Endothelial cell of umbilical vein (primary cell): ENCODE measurements around the gene PI3. TPM values are rescaled to one million over a fixed set of nuclear protein-coding genes. Genes with fewer than 3 reads are reported as not detected.

Experiments used
- BruUV-seq: library from RNA; stranded (reverse); fragments of 400-500 nt; replicated peaks from 2 replicates; lab custom pipeline; 2021; lab: Mats Ljungman, UMichigan
- CTCF ChIA-PET: fragments of 300-600, 350-600 bp; sonication (Branson Sonifier 250); formaldehyde crosslinking; loops from one replicate; lab custom pipeline; 2021; ENCODE audit warnings: antibody characterized with exemption, inconsistent platforms; lab: Charles Lee
- POLR2A ChIA-PET: fragments of 300-600, 350-600 bp; sonication (Branson Sonifier 250); formaldehyde crosslinking; loops from one replicate; lab custom pipeline; 2021; ENCODE audit warnings: antibody characterized with exemption, inconsistent platforms; lab: Charles Lee
- DNase-seq: peaks from one replicate; pipeline ENCODE4 v3.0.0-alpha.2; 2011; ENCODE audit warnings: low read depth, low spot score
- FAIRE-seq: peaks from 2 replicates; lab custom pipeline; 2011; peaks lifted over from hg19 to GRCh38; lab: Jason Lieb, UNC
- H2AFZ ChIP-seq: 2 replicates; pipeline ENCODE4 v1.6.0; 2012; ENCODE audit warnings: low read depth, low read length, control low read depth, inconsistent platforms
- H3K27ac ChIP-seq: 2 replicates; pipeline ENCODE4 v1.5.1; 2011; ENCODE audit warnings: low read depth, mild to moderate bottlenecking, control low read depth, low read length, moderate library complexity; ENCODE audit not compliant: insufficient read depth
- H3K27me3 ChIP-seq, 2 experiments: 2 replicates each; pipeline versions ENCODE4 v1.6.0 to v1.6.1; 2011; ENCODE audit warnings: low read length in 2 of 2, mixed read lengths in 1 of 2; ENCODE audit not compliant: control insufficient read depth in 2 of 2, insufficient read depth in 2 of 2
- H3K36me3 ChIP-seq, 2 experiments: 2 replicates in 1 of 2; 3 replicates in 1 of 2; pipeline ENCODE4 v1.5.1; 2011; ENCODE audit warnings: low read length in 2 of 2, mild to moderate bottlenecking in 1 of 2, moderate library complexity in 1 of 2; ENCODE audit not compliant: control insufficient read depth in 2 of 2, insufficient read depth in 2 of 2; ENCODE audit errors: extremely low read depth in 1 of 2
- H3K4me1 ChIP-seq: 3 replicates; pipeline ENCODE4 v1.5.1; 2011; ENCODE audit warnings: mild to moderate bottlenecking, low read length; ENCODE audit not compliant: control insufficient read depth, insufficient read depth; ENCODE audit errors: extremely low read depth
- H3K4me2 ChIP-seq: 2 replicates; pipeline ENCODE4 v1.6.1; 2011; ENCODE audit warnings: low read length, control low read depth, mixed read lengths; ENCODE audit not compliant: insufficient read depth
- H3K4me3 ChIP-seq, 3 experiments: fragments of 200-600 bp in 1 of 3; sonication (generic), shearing (Covaris generic) in 1 of 3; replicated peaks in 1 of 3; 2 replicates each; pipeline ENCODE4 v1.5.1; 2011 to 2016; ENCODE audit warnings: control low read depth in 3 of 3, low read length in 3 of 3, mild to moderate bottlenecking in 2 of 3, inconsistent platforms in 1 of 3, low read depth in 1 of 3, moderate library complexity in 1 of 3; ENCODE audit not compliant: insufficient read depth in 1 of 3
- H3K79me2 ChIP-seq: 2 replicates; pipeline ENCODE4 v1.6.0; 2012; ENCODE audit warnings: low read length, inconsistent platforms; ENCODE audit not compliant: control insufficient read depth, insufficient read depth
- H3K9ac ChIP-seq: replicated peaks from 2 replicates; pipeline ENCODE3; 2011; ENCODE audit warnings: low read length, control low read depth; ENCODE audit not compliant: insufficient read depth; ENCODE audit errors: extremely low read depth
- H3K9me1 ChIP-seq: replicated peaks from 3 replicates; pipeline ENCODE4 v1.6.0; 2011; ENCODE audit warnings: mild to moderate bottlenecking, low read length; ENCODE audit not compliant: control insufficient read depth, insufficient read depth; ENCODE audit errors: extremely low read depth
- H3K9me3 ChIP-seq: replicated peaks from 2 replicates; pipeline ENCODE4 v1.5.1; 2012; ENCODE audit warnings: low read length, inconsistent platforms; ENCODE audit not compliant: control insufficient read depth, insufficient read depth
- H4K20me1 ChIP-seq: replicated peaks from 2 replicates; pipeline ENCODE3; 2011; ENCODE audit warnings: mild to moderate bottlenecking, low read length; ENCODE audit not compliant: control insufficient read depth, insufficient read depth; ENCODE audit errors: extremely low read depth
- CTCF ChIP-seq, 2 donors: IDR thresholded peaks; 1 replicate in 1 of 2; 2 replicates in 1 of 2; pipeline ENCODE4 v1.5.1; 2011; ENCODE audit warnings: low read length in 2 of 2, mild to moderate bottlenecking in 2 of 2, moderate library complexity in 2 of 2, control low read depth in 1 of 2, inconsistent platforms in 1 of 2, low read depth in 1 of 2; ENCODE audit not compliant: insufficient read depth in 1 of 2; ENCODE audit errors: extremely low read depth in 1 of 2
- EZH2 ChIP-seq: IDR thresholded peaks from 2 replicates; pipeline ENCODE4 v1.6.1; 2012; ENCODE audit warnings: borderline replicate concordance, low read depth, mild to moderate bottlenecking, moderate library complexity, low read length, inconsistent platforms; ENCODE audit not compliant: severe bottlenecking
- FOS ChIP-seq: IDR thresholded peaks from 2 replicates; pipeline ENCODE4 v1.6.1; 2011; ENCODE audit warnings: mild to moderate bottlenecking, low read length, moderate library complexity, borderline replicate concordance; ENCODE audit not compliant: insufficient read depth
- GATA2 ChIP-seq: IDR thresholded peaks from 2 replicates; pipeline ENCODE4 v1.7.0; 2011; ENCODE audit warnings: low read depth, mild to moderate bottlenecking, moderate library complexity, mixed read lengths, low read length; ENCODE audit not compliant: insufficient read length, insufficient read depth
- JUN ChIP-seq: IDR thresholded peaks from 2 replicates; pipeline ENCODE4 v1.6.1; 2011; ENCODE audit warnings: borderline replicate concordance, low read depth; ENCODE audit not compliant: insufficient read length, insufficient read depth
- MAX ChIP-seq: IDR thresholded peaks from 2 replicates; pipeline ENCODE4 v1.6.1; 2011; ENCODE audit not compliant: insufficient read depth, insufficient read length
- MYC ChIP-seq: IDR thresholded peaks from one replicate; pipeline ENCODE4 v1.6.1; 2011; ENCODE audit warnings: mild to moderate bottlenecking, low read depth, low read length
- POLR2A ChIP-seq: IDR thresholded peaks from 2 replicates; pipeline ENCODE4 v1.6.1; 2012; ENCODE audit warnings: low read depth, mild to moderate bottlenecking, control low read depth, low read length
- POLR2AphosphoS5 ChIP-seq: IDR thresholded peaks from 2 replicates; pipeline ENCODE4 v1.6.1; 2012; ENCODE audit warnings: low read depth, mild to moderate bottlenecking, control low read depth, low read length, moderate library complexity; ENCODE audit not compliant: insufficient read depth
- dilution Hi-C: fragments of 300-500 bp; cut with MboI; formaldehyde crosslinking; loops from one replicate; pipeline ENCODE4 v1.15.0; 2019; ENCODE audit warnings: low sequenced_read_pairs; ENCODE audit not compliant: extremely low pct_ligation_motif_present
- intact Hi-C: fragments of 100-400 bp; cut with micrococcal nuclease; formaldehyde crosslinking; loops from one replicate; pipeline ENCODE4 v1.10.0; 2022
- polyA plus RNA-seq, 4 experiments: library from polyadenylated mRNA; depleted of rRNA in 3 of 4; stranded (reverse) in 3 of 4; unstranded in 1 of 4; fragments of >200 nt; gene quantifications; 2 replicates each; pipeline versions ENCODE4 v1.2.1 to v1.2.3, GENCODE V29; 2011 to 2012; ENCODE audit warnings: missing spikeins in 1 of 4
- total RNA-seq: library from RNA; stranded (reverse); gene quantifications from 2 replicates; pipeline ENCODE4 v1.2.3, GENCODE V29; 2021

The PI3 gene
- total and polyA plus RNA-seq, 2 donors (not counting 3 experiments of a cell fraction or from before 2014, with no cell fraction given) = not detected

GRCh38 chr20:45187693-45188092 is 13.0 kb downstream of the PI3 start:
- Histone ChIP-seq H3K79me2 (no peaks in the 10 kb centered on the region), H3K27ac (no peak overlapping the region), H3K9ac (no peak overlapping the region), H3K4me3 (no peak overlapping the region), H3K9me1 (no peaks in the 10 kb centered on the region), H3K4me2 (no peak overlapping the region), H3K4me1 (no peaks in the 10 kb centered on the region), H3K27me3 (peaks cover 2 to 5% of the 10 kb centered on the region in 2 experiments), H4K20me1 (no peaks in the 10 kb centered on the region), H3K36me3 (no peaks in the 10 kb centered on the region), H2AFZ (no peak overlapping the region), H3K9me3 (no peaks in the 10 kb centered on the region)
- intact Hi-C loops (no loop called here), dilution Hi-C loops (no loop called here)
- POLR2A ChIA-PET = no interaction called here
- TF ChIP-seq EZH2 = no peak
- TF ChIP-seq GATA2 = no peak
- no peak for TF ChIP-seq JUN
- no peak for TF ChIP-seq POLR2AphosphoS5
- TF ChIP-seq MYC = no peak
- no peak for TF ChIP-seq MAX
- TF ChIP-seq POLR2A = no peak
- no peak for TF ChIP-seq FOS
- no peak for TF ChIP-seq CTCF (IDR thresholded peaks at IDR 0.05; ENCODE audit: extremely low read depth in 1 of 2, insufficient read depth in 1 of 2, low read depth in 1 of 2, low read length in 2 of 2)
- FAIRE-seq = no peak
- no peak for DNase-seq
- CTCF ChIA-PET = interaction anchor here (1.2 kb wide), 1 partner anchor 29 kb away, joined by 3 read pairs; no protein-coding TSS in a partner anchor
- no TSS peak for BruUV-seq
